Measurements from ENCODE around the gene VSTM2L. TPM values are rescaled to one million over a fixed set of nuclear protein-coding genes. Genes with fewer than 3 reads are reported as not detected.

Gene VSTM2L
- total and polyA plus RNA-seq, 2 of the 13 experiments (the other 11 are each of a cell fraction or from before 2014, with no cell fraction given): not detected

GRCh38 chr20:37896932-37897548 is 5.9 kb upstream of the VSTM2L start (continued):
- TF ChIP-seq BCL6 (CRISPR knock-in tag; IDR thresholded peaks at IDR 0.05) (0 out of 2 replicates have a peak, but pooled peaks have one; percentile 32), KDM2A (CRISPR knock-in tag; IDR thresholded peaks at IDR 0.05; ENCODE audit: borderline replicate concordance, low read depth) (peak; percentile 75), SMAD1 (CRISPR knock-in tag; IDR thresholded peaks at IDR 0.05; ENCODE audit: borderline replicate concordance, low read depth) (no peak), PATZ1 (CRISPR knock-in tag; IDR thresholded peaks at IDR 0.05) (peak; percentile 41; the same call in 1 of the 2 replicates), ZNF850 (CRISPR knock-in tag; conservative IDR thresholded peaks at IDR 0.05) (no peak), ZNF276 (CRISPR knock-in tag; IDR thresholded peaks at IDR 0.05; ENCODE audit: low read depth) (no peak), ZSCAN30 (CRISPR knock-in tag; IDR thresholded peaks at IDR 0.05) (no peak), ZNF782 (CRISPR knock-in tag; IDR thresholded peaks at IDR 0.05; ENCODE audit: borderline replicate concordance) (peak; percentile 48; the same call in 1 of the 2 replicates), SP140L (CRISPR knock-in tag; IDR thresholded peaks at IDR 0.05; ENCODE audit: borderline replicate concordance) (no peak), RBM22 (optimal IDR thresholded peaks at IDR 0.05; ENCODE audit: low read length) (no peak), ARHGAP35 (CRISPR knock-in tag; IDR thresholded peaks at IDR 0.05; ENCODE audit: borderline replicate concordance) (no peak), ZNF883 (CRISPR knock-in tag; IDR thresholded peaks at IDR 0.05; ENCODE audit: not compliant biosample characterization) (peak; percentile 66), NR2F6 (IDR thresholded peaks at IDR 0.05) (no peak), NR2F6 (CRISPR knock-in tag; IDR thresholded peaks at IDR 0.05) (peak; percentile 46; the same call in 1 of the 2 replicates), SRSF4 (IDR thresholded peaks at IDR 0.05; ENCODE audit: low read depth, low read length, poor library complexity, severe bottlenecking) (no peak), ZNF768 (CRISPR knock-in tag; IDR thresholded peaks at IDR 0.05) (0 out of 2 replicates have a peak, but pooled peaks have one; percentile 25), ZNF687 (CRISPR knock-in tag; IDR thresholded peaks at IDR 0.05) (peak; percentile 52)
- TF ChIP-seq, protein P1, sequence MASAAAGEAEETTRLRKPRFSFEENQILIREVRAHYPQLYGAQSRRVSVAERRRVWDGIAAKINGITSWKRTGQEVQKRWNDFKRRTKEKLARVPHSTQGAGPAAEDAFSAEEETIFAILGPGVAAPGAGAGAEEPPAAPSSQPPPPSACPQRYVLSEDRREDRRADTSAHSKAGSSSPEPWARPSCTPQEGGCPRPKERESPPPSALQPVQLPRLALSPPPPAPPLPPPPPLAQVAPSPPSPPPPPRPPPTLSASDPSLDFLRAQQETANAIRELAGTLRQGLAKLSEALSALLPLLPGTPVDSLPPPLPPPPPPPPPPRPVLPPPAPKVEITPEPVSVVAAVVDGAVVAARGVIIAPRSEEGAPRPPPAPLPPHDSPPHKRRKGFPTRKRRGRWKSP (CRISPR knock-in tag; IDR thresholded peaks at IDR 0.05): 0 out of 2 replicates have a peak, but pooled peaks have one; percentile 29
- TF ChIP-seq, protein P2, sequence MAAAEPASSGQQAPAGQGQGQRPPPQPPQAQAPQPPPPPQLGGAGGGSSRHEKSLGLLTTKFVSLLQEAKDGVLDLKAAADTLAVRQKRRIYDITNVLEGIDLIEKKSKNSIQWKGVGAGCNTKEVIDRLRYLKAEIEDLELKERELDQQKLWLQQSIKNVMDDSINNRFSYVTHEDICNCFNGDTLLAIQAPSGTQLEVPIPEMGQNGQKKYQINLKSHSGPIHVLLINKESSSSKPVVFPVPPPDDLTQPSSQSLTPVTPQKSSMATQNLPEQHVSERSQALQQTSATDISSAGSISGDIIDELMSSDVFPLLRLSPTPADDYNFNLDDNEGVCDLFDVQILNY (CRISPR knock-in tag; conservative IDR thresholded peaks at IDR 0.05): peak; percentile 40; the same call in 1 of the 2 replicates

Measured in HepG2 (cell line).